Fibroblast of the conjunctiva (primary cell): ENCODE measurements around the gene ACSL4.
"Not testable (repeated sequence)": the region's sequence is repeated elsewhere in the genome, so short reads cannot be mapped to it uniquely, and the experiment has no call there.

Experiments
- DNase-seq: peaks from one replicate; pipeline ENCODE4 v3.0.0-alpha.2; 2010; ENCODE audit warnings: low read depth

The ACSL4 gene

GRCh38 chrX:109728173-109728535 is 4.9 kb downstream of the ACSL4 start:
- DNase-seq = no peak

DNA sequence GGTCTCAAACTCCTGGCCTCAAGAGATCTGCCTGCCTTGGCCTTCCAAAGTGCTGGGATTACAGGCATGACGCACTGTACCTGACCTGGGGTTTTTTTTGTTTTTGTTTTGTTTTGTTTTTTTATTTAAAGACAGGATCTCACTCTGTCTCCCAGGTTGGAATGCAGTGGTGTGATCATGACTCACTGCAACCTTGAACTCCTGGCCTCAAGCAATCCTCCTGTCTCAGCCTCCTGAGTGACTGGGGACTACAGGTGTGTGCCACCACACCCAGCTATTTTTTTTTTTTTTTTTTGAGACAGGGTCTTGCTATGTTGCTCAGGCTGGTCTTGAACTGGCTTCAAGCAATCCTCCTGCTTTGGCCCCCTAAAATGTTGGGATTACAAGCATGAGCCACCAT is 8.1 kb downstream of the ACSL4 start:
- DNase-seq = not testable (repeated sequence)

GRCh38 chrX:109720947-109721346 is 12.1 kb downstream of the ACSL4 start:
- DNase-seq = no peak

GRCh38 chrX:109719264-109719663 is 13.8 kb downstream of the ACSL4 start:
- DNase-seq = no peak

- DNase-seq = no peak
Observed at GRCh38 chrX:109716431-109717028, 16.5 kb downstream of the ACSL4 start.

GRCh38 chrX:109714340-109714958 is 18.6 kb downstream of the ACSL4 start:
- peak; percentile 56 for DNase-seq

DNA sequence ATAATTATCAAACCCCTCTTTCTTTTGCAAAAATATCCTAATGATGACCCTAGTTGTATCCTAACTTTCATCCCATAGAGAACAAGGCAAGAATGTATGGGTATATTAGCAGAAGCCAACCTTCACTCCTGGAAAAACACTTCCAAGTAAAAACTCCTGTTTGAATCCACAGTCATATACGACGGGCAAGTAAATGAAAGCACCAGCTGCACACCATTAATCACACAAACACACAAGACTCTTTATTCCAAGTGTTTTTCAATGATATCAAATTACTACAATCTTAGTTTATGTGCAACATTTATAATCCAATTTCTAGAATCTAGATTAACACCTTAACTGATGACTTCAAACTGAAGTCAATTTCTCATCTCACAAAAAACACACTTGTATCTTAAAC is 22.9 kb downstream of the ACSL4 start:
- DNase-seq = no peak

- no peak for DNase-seq
Observed at GRCh38 chrX:109709129-109709631, 23.9 kb downstream of the ACSL4 start.

DNA sequence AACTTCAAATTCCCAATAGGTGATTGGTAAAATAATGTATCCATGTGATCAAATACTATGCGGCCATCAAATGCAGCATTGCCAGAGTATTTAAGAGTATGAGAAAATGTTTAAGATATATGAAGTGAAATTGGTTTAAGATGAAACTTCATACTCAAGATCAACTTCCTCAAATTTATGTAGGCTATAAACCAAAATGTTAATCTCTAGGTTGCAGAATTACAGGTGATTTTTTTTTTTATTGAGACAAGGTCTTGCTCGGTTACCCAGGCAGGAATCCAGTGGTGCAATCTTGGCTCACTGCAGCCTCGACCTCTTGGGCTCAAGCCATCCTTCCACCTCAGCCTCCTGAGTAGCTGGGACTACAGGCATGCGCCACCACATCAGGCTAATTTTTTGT is 25.3 kb downstream of the ACSL4 start:
- DNase-seq = no peak

DNA sequence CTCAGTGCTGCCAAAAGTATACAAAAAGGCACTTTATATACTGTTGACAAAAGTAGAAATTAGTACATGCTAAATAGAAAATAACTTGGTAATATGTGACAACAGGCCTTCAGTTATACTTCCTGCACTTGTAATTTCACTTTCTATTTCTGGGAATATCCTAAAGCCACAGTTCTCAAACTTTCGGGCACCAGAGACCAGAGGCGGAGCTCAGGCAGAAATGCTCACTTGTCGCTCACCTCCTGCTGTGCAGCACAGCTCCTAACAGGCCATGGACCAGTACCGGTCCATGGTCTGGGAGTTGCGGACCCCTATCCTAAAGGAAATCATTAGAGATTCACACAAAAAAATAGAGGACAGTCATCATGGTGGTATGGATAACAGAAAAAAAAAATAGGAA is 25.7 kb downstream of the ACSL4 start:
- DNase-seq = no peak

DNA sequence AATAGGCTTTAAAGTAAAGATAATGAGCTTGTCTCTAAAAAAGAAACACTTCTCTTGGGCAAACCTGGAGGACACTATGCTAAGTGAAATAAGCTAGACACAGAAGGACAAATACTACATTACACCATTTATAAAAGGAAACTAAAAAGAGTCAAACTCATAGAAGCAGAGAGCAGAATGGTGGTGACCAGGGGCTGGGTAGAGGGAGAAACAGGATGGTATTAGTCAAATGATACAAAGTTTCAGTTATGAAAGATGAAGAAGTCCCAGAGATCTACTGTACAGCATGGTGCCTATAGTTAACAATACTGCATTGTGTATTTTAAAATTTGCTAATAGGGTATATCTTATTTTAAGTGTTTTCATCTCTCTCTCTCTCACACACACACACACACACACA is 28.5 kb downstream of the ACSL4 start:
- DNase-seq = no peak

DNA sequence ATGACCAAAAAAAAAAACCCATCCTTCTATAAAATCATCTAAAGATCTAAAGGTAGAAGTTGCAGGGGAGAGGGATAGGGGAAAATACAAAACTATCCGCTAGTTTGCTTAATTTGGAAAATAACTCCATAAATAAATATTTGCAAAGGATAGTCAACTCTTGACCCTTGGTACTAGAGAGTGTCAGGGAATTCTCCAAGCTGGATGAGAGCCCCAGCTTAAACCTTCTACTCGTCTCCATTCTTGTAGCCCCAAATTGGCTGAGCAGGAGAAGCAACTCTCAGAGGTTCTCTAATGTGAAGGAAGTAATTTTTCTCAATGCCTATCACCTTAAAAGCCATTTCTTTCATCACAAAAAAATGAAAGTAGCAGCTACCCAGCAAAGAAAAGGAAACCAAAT is 35.2 kb downstream of the ACSL4 start:
- DNase-seq = no peak

GRCh38 chrX:109696146-109696740 is 36.8 kb downstream of the ACSL4 start:
- DNase-seq = no peak

DNA sequence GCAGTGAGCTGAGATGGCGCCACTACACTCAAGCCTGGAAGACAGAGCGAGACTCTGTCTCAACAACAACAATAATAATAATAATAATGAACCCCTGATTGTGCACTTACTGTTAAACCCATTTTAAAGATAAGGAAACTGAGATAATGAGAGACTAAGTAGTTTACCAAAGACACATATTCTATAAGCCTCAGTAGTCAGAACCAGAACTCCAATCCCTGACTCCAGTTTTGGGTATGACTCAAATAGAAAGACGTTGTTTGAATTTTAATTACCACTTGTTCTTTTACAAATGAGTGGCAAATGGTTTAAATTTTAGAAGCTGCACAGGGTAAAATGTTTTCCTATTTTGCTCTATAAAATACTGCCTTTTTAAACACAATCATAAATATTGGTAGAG is 37.4 kb downstream of the ACSL4 start:
- no peak for DNase-seq

GRCh38 chrX:109691752-109692151 is 41.3 kb downstream of the ACSL4 start:
- DNase-seq = no peak

- DNase-seq = no peak
Observed at GRCh38 chrX:109691277-109691676, 41.8 kb downstream of the ACSL4 start.

- no peak for DNase-seq
Observed at GRCh38 chrX:109687903-109688302, 45.2 kb downstream of the ACSL4 start.

- DNase-seq = no peak
Observed at GRCh38 chrX:109685656-109686078, 47.4 kb downstream of the ACSL4 start.

GRCh38 chrX:109684136-109684535 is 48.9 kb downstream of the ACSL4 start:
- no peak for DNase-seq

DNA sequence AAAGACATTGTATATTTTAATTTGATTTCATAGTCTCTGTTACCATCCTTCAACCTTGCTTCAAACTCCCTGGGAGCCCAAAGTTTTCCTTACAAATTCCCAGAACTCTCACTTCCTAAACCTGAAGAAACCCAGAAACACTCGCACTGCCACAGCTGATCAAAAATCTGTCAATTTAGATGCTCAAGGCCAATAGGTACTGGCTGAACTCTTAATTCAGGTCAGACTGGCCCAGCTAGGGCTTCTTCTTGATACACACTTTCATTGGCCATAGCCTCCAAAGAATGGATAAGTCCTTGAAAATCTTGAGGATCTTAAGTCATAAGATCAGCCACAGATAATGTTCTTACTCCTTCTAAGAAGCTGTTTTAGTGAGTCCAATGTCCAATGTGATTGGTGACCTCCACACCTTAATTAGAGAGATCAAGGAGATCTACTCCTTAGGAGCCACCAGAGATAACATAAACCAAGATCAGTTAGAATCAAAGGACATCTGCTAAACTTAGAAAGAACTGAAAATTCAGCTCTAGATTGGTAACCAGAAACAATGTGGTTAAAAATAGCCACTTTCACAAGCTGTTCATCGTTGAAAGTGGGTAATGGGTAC is 51.5 kb downstream of the ACSL4 start:
- no peak for DNase-seq

DNA sequence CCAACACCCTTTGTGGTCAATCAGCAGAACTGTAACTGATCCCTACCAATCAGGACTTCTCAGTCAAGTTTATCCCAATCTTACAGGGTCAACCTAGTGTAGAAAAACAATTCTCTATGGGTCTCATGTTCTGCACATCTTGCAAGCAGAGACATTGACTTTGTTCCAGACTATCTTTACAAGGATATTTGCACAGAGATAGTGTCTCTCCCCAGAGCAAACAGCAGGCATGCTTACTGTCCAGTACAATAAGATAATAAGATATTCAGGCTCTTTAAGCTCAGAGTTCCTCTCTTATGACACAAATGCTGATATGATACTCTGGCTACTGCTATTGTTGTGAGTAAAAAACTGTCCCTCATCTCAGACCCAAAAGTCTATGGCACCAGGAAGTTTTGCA is 53.2 kb downstream of the ACSL4 start:
- DNase-seq = peak; percentile 16

DNA sequence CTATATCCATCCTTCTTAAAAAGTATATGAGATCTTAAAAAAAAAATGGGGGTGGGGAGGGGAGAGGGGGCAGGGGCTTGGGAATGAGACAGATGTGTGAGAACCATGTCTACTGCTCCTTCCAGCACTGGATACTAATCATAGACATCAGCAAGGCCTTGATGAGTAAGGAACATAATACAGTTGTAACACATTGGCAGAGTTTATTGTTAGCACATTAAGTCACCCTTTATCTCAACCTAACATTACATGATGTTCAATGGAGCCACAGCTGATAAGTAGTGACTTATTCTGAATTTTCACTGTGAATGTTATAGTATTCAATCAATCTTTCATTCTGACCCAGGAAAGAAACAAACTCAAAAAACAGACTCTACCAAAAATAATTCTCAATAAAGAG is 60.8 kb downstream of the ACSL4 start:
- no peak for DNase-seq

- DNase-seq = not testable (repeated sequence)
Observed at GRCh38 chrX:109671170-109671569, 61.9 kb downstream of the ACSL4 start.
